PC-9 (cell line): ENCODE data around the gene NFIA.

Experiments used
- EZH2 ChIP-seq: fragments of 200-600 bp; sonication (generic); IDR thresholded peaks from 2 replicates; pipeline ENCODE4 v1.8.0; 2017; ENCODE audit warnings: antibody characterized with exemption, low read depth
- TF ChIP-seq, protein P1 (sequence below): fragments of 200-600 bp; sonication (generic); conservative IDR thresholded peaks from 2 replicates; pipeline ENCODE4 v1.6.1; 2017; ENCODE audit warnings: mixed run types, antibody characterized with exemption, mild to moderate bottlenecking, moderate library complexity

GRCh38 chr1:61095470-61095812 is 13.1 kb downstream of the NFIA start:
- no peak for TF ChIP-seq EZH2
- TF ChIP-seq, protein P1, sequence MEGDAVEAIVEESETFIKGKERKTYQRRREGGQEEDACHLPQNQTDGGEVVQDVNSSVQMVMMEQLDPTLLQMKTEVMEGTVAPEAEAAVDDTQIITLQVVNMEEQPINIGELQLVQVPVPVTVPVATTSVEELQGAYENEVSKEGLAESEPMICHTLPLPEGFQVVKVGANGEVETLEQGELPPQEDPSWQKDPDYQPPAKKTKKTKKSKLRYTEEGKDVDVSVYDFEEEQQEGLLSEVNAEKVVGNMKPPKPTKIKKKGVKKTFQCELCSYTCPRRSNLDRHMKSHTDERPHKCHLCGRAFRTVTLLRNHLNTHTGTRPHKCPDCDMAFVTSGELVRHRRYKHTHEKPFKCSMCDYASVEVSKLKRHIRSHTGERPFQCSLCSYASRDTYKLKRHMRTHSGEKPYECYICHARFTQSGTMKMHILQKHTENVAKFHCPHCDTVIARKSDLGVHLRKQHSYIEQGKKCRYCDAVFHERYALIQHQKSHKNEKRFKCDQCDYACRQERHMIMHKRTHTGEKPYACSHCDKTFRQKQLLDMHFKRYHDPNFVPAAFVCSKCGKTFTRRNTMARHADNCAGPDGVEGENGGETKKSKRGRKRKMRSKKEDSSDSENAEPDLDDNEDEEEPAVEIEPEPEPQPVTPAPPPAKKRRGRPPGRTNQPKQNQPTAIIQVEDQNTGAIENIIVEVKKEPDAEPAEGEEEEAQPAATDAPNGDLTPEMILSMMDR: no peak
